IMR-90 (cell line): ENCODE measurements around the gene WDR6. TPM values are rescaled to one million over a fixed set of nuclear protein-coding genes. Genes with fewer than 3 reads are reported as not detected.

Experiments
- ATAC-seq: fragments of 200-7000 bp; cut with Tn5 transposase; 2 replicates; pipeline ENCODE4 v1.9.1; 2020; ENCODE audit warnings: low read depth, mild to moderate bottlenecking, moderate library complexity
- BruUV-seq: library from RNA; stranded (reverse); fragments of 400-500 nt; replicated peaks from 2 replicates; lab custom pipeline; 2021; lab: Mats Ljungman, UMichigan
- CTCF ChIA-PET: fragments of 300-600 bp; formaldehyde crosslinking; extraction: SDS; loops from one replicate; lab custom pipeline; 2021; ENCODE audit warnings: antibody characterized with exemption; lab: Yijun Ruan, JAX
- POLR2A ChIA-PET: fragments of 300-600 bp; sonication (Branson Sonifier 250); formaldehyde crosslinking; loops from one replicate; lab custom pipeline; 2022; ENCODE audit warnings: antibody characterized with exemption; ENCODE audit not compliant: unreplicated experiment; lab: Charles Lee
- DNase-seq: peaks from one replicate; pipeline ENCODE4 v3.0.0; 2013
- H2AFZ ChIP-seq: replicated peaks from 2 replicates; pipeline ENCODE3; 2013; ENCODE audit warnings: low read length, mild to moderate bottlenecking; ENCODE audit not compliant: poor library complexity
- H2AK5ac ChIP-seq: 2 replicates; pipeline ENCODE4 v1.6.1; 2013; ENCODE audit warnings: low read depth, low read length, inconsistent platforms
- H2AK9ac ChIP-seq: replicated peaks from 2 replicates; pipeline ENCODE3; 2013; ENCODE audit warnings: mild to moderate bottlenecking, low read depth, low read length, moderate library complexity; ENCODE audit not compliant: poor library complexity
- H2BK120ac ChIP-seq: 2 replicates; pipeline ENCODE4 v1.6.1; 2013; ENCODE audit warnings: low read depth, low read length, inconsistent platforms
- H2BK15ac ChIP-seq: 3 replicates; pipeline ENCODE4 v1.6.1; 2013; ENCODE audit warnings: low read depth, low read length, inconsistent platforms
- H2BK20ac ChIP-seq: 2 replicates; pipeline ENCODE4 v1.6.1; 2013; ENCODE audit warnings: low read depth, mild to moderate bottlenecking, inconsistent platforms, low read length, moderate library complexity
- H2BK5ac ChIP-seq: 2 replicates; pipeline ENCODE4 v1.6.1; 2013; ENCODE audit warnings: mild to moderate bottlenecking, low read depth, low read length, inconsistent platforms; ENCODE audit not compliant: poor library complexity, severe bottlenecking
- H3K14ac ChIP-seq: replicated peaks from 2 replicates; pipeline ENCODE4 v1.6.1; 2013; ENCODE audit warnings: low read depth, low read length, inconsistent platforms
- H3K18ac ChIP-seq: 2 replicates; pipeline ENCODE4 v1.6.1; 2013; ENCODE audit warnings: low read depth, low read length, control low read depth
- H3K23ac ChIP-seq: 2 replicates; pipeline ENCODE4 v1.6.1; 2013; ENCODE audit warnings: low read depth, low read length, inconsistent platforms
- H3K27ac ChIP-seq: 2 replicates; pipeline ENCODE4 v1.5.1; 2013; ENCODE audit warnings: mild to moderate bottlenecking, control low read depth, low read length; ENCODE audit not compliant: insufficient read depth
- H3K27me3 ChIP-seq: 2 replicates; pipeline ENCODE4 v1.6.1; 2013; ENCODE audit warnings: low read length; ENCODE audit not compliant: control insufficient read depth, insufficient read depth
- H3K36me3 ChIP-seq: 2 replicates; pipeline ENCODE4 v1.6.1; 2013; ENCODE audit warnings: low read length, mixed read lengths; ENCODE audit not compliant: control insufficient read depth, insufficient read depth
- H3K4ac ChIP-seq: 2 replicates; pipeline ENCODE4 v1.6.1; 2013; ENCODE audit warnings: low read depth, low read length, inconsistent platforms
- H3K4me1 ChIP-seq: 2 replicates; pipeline ENCODE4 v1.6.1; 2013; ENCODE audit warnings: low read length, mixed read lengths; ENCODE audit not compliant: control insufficient read depth, insufficient read depth
- H3K4me2 ChIP-seq: 2 replicates; pipeline ENCODE4 v1.6.1; 2013; ENCODE audit warnings: low read depth, mild to moderate bottlenecking, control low read depth, low read length, moderate library complexity
- H3K4me3 ChIP-seq: 2 replicates; pipeline ENCODE4 v1.5.1; 2013; ENCODE audit warnings: low read depth, mild to moderate bottlenecking, control low read depth, low read length, moderate library complexity; ENCODE audit not compliant: insufficient read depth
- H3K56ac ChIP-seq: 2 replicates; pipeline ENCODE4 v1.6.1; 2013; ENCODE audit warnings: low read length, inconsistent platforms; ENCODE audit not compliant: insufficient read depth; ENCODE audit errors: extremely low read depth
- H3K79me1 ChIP-seq, 2 experiments: 2 replicates each; pipeline ENCODE4 v1.6.1; 2013; ENCODE audit warnings: low read length in 2 of 2, inconsistent platforms in 1 of 2, low read depth in 1 of 2
- H3K9ac ChIP-seq: 2 replicates; pipeline ENCODE4 v1.6.1; 2013; ENCODE audit warnings: low read depth, low read length, control low read depth
- H3K9me1 ChIP-seq: 2 replicates; pipeline ENCODE4 v1.6.1; 2013; ENCODE audit warnings: low read length, inconsistent platforms; ENCODE audit not compliant: insufficient read depth
- H3K9me3 ChIP-seq: 2 replicates; pipeline ENCODE4 v1.6.1; 2013; ENCODE audit warnings: low read length; ENCODE audit not compliant: control insufficient read depth, insufficient read depth
- H4K20me1 ChIP-seq: 2 replicates; pipeline ENCODE4 v1.6.1; 2013; ENCODE audit warnings: low read length, inconsistent platforms; ENCODE audit not compliant: insufficient read depth
- H4K5ac ChIP-seq: 2 replicates; pipeline ENCODE4 v1.6.1; 2013; ENCODE audit warnings: mild to moderate bottlenecking, low read depth, low read length, control low read depth
- H4K8ac ChIP-seq, 2 experiments: 2 replicates each; pipeline ENCODE4 v1.6.1; 2013; ENCODE audit warnings: low read depth in 2 of 2, low read length in 2 of 2, control low read depth in 1 of 2, inconsistent platforms in 1 of 2
- H4K91ac ChIP-seq: 2 replicates; pipeline ENCODE4 v1.6.1; 2013; ENCODE audit warnings: low read depth, low read length, inconsistent platforms; ENCODE audit not compliant: insufficient read depth
- BHLHE40 ChIP-seq: fragments of 150-350 bp; IDR thresholded peaks from 2 replicates; pipeline ENCODE4 v1.6.1; 2016; ENCODE audit warnings: mild to moderate bottlenecking, low read depth, low read length
- CEBPB ChIP-seq: IDR thresholded peaks from 2 replicates; pipeline ENCODE4 v1.6.1; 2012; ENCODE audit warnings: low read depth, low read length, improper control_type of control experiment
- CHD1 ChIP-seq: IDR thresholded peaks from 2 replicates; pipeline ENCODE4 v1.6.1; 2012; ENCODE audit warnings: low read depth, low read length, improper control_type of control experiment
- FOS ChIP-seq: fragments of 150-350 bp; IDR thresholded peaks from 2 replicates; pipeline ENCODE4 v1.6.1; 2016; ENCODE audit warnings: low read depth, low read length
- MAFK ChIP-seq: IDR thresholded peaks from 2 replicates; pipeline ENCODE4 v1.6.1; 2012; ENCODE audit warnings: low read depth, low read length, improper control_type of control experiment
- MAZ ChIP-seq: IDR thresholded peaks from 2 replicates; pipeline ENCODE4 v1.6.1; 2012; ENCODE audit warnings: low read depth, mild to moderate bottlenecking, low read length, improper control_type of control experiment, moderate library complexity, borderline replicate concordance
- MXI1 ChIP-seq: IDR thresholded peaks from 2 replicates; pipeline ENCODE4 v1.6.1; 2012; ENCODE audit warnings: low read depth, mild to moderate bottlenecking, low read length, moderate library complexity, borderline replicate concordance
- NFE2L2 ChIP-seq: fragments of 150-350 bp; IDR thresholded peaks from 2 replicates; pipeline ENCODE4 v1.6.1; 2016; ENCODE audit warnings: low read depth, mild to moderate bottlenecking, low read length
- POLR2A ChIP-seq: IDR thresholded peaks from 2 replicates; pipeline ENCODE4 v1.6.1; 2012; ENCODE audit warnings: mild to moderate bottlenecking, low read depth, low read length
- RAD21 ChIP-seq: IDR thresholded peaks from 2 replicates; pipeline ENCODE4 v1.6.1; 2012; ENCODE audit warnings: low read length, improper control_type of control experiment
- RCOR1 ChIP-seq: IDR thresholded peaks from 2 replicates; pipeline ENCODE4 v1.6.1; 2012; ENCODE audit warnings: mild to moderate bottlenecking, low read length, improper control_type of control experiment; ENCODE audit not compliant: insufficient replicate concordance
- RFX5 ChIP-seq: IDR thresholded peaks from 2 replicates; pipeline ENCODE4 v1.8.0; 2012; ENCODE audit warnings: low read depth, mild to moderate bottlenecking, low read length, moderate library complexity
- SMC3 ChIP-seq: fragments of 150-350 bp; IDR thresholded peaks from 2 replicates; pipeline ENCODE4 v1.6.1; 2016; ENCODE audit warnings: low read depth, mild to moderate bottlenecking, antibody characterized with exemption, low read length, moderate library complexity
- WGBS, 2 experiments: methylation state at CpG; one replicate each; pipeline versions ENCODE4 v1.1.5 to v1.1.7; 2013; ENCODE audit warnings: missing lambda C conversion rate in 2 of 2; ENCODE audit not compliant: insufficient read length in 1 of 2; ENCODE audit errors: extremely low coverage in 2 of 2; 5-methylcytosine and 5-hydroxymethylcytosine counted together
- dilution Hi-C: fragments of 300-500 bp; cut with HindIII; formaldehyde crosslinking; loops from one replicate; pipeline ENCODE4 v1.14.3; 2018; ENCODE audit warnings: low sequenced_read_pairs; ENCODE audit not compliant: unreplicated experiment
- in situ Hi-C: fragments of 300-500 bp; cut with MboI; formaldehyde crosslinking; loops from 3 replicates; pipeline ENCODE4 v1.14.3; 2019; ENCODE audit warnings: low sequenced_read_pairs, inconsistent platforms, mixed read lengths
- intact Hi-C: fragments of 100-400 bp; cut with micrococcal nuclease; formaldehyde crosslinking; loops from 2 replicates; pipeline ENCODE4 v1.10.0; 2022
- polyA plus RNA-seq, 3 experiments: library from polyadenylated mRNA; depleted of rRNA; stranded (reverse); fragments of >200 nt; gene quantifications; 2 replicates each; pipeline ENCODE4 v1.2.3, GENCODE V29; 2012; ENCODE audit warnings: low replicate concordance in 1 of 3
- total RNA-seq: library from RNA; depleted of rRNA; stranded (reverse); fragments of >200 nt; gene quantifications from 2 replicates; pipeline ENCODE4 v1.2.3, GENCODE V29; 2012
- TF ChIP-seq, protein P1 (sequence below): conservative IDR thresholded peaks from 2 replicates; pipeline ENCODE4 v1.5.1; 2012; ENCODE audit warnings: mild to moderate bottlenecking, low read depth, low read length, improper control_type of control experiment
- TF ChIP-seq, protein P2 (sequence below): fragments of 150-350 bp; IDR thresholded peaks from 2 replicates; pipeline ENCODE4 v1.6.1; 2017; ENCODE audit warnings: mild to moderate bottlenecking, antibody characterized with exemption, low read length, low read depth

The WDR6 gene
- total and polyA plus RNA-seq, 2 of the 4 experiments (the other 2 are of a cell fraction), result 60.9 to 160 TPM

DNA sequence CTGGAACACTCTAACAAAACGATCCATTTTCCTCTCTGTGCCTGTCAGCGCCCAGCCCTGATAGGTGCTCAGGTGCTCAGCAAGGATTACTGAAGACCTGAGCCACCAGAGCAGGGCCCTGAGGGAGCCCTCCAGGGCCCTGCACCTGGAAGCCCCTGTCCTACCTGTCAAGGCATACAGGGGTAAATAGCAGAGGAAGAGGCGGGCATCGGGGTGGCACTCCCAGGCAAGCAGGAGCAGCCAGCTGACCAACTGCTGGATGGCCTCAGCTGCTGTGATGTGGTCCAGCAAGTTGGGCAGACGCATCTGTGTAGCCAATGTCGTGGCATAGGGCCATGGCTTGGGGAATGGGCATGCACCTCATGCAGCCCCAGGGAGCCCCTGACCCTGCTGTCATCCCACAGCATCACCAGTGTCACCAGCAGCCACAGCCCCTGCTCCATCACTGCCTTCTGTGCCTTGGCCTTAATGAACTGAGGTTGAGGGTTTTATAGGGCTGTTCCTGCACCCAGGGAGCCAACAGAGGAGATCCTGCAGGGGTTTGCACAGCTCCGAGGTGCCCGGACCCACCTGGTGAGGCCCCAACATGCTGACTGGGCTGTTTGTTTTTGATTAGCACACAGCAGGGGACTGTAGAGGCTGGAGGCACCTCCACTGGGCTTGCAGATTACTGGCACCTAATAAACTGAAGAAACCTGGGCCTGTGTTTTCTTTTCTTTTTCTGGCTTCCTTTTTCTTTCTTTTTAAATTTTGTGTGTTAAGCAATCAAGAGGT, 7.9 kb upstream of the WDR6 start:
- H3K56ac ChIP-seq, result no peak overlapping the region
- dilution Hi-C loops (no loop called here), intact Hi-C loops (no loop called here), in situ Hi-C loops (no loop called here)
- BruUV-seq, result no TSS peak
- POLR2A ChIA-PET, result no interaction called here
- H3K27me3 ChIP-seq, result no peaks in the 10 kb centered on the region
- no peak overlapping the region for H2BK120ac ChIP-seq
- H2BK20ac ChIP-seq, result no peak overlapping the region
- ATAC-seq (no peak), DNase-seq (no peak)
- H2AK5ac ChIP-seq, result no peak overlapping the region
- no peak overlapping the region for H2AK9ac ChIP-seq
- no peak overlapping the region for H3K14ac ChIP-seq
- WGBS, 2 experiments, result 77% methylated on average over 3 of the region's 8 CpGs; no CpG with 5 or more reads in 1 of the 2 experiments
- no peak overlapping the region for H4K91ac ChIP-seq
- H3K4me1 ChIP-seq, result no peaks in the 10 kb centered on the region
- CTCF ChIA-PET, result no interaction called here
- H2AFZ ChIP-seq, result no peak overlapping the region
- peaks cover 6% of the 10 kb centered on the region; the same call in 1 of the 2 replicates for H3K36me3 ChIP-seq
- no peaks in the 10 kb centered on the region; the same call in 1 of the 2 replicates for H4K20me1 ChIP-seq
- H2BK5ac ChIP-seq, result no peak overlapping the region
- no peak overlapping the region for H4K5ac ChIP-seq
- no peak overlapping the region for H3K4me3 ChIP-seq
- H3K79me1 ChIP-seq, result peaks cover 32 to 41% of the 10 kb centered on the region in 2 experiments
- H2BK15ac ChIP-seq, result no peak overlapping the region
- no peak overlapping the region for H3K9ac ChIP-seq
- no peak overlapping the region for H3K4ac ChIP-seq
- no peak overlapping the region for H3K4me2 ChIP-seq
- no peaks in the 10 kb centered on the region; the same call in 1 of the 2 replicates for H3K9me1 ChIP-seq
- H3K18ac ChIP-seq, result no peak overlapping the region
- no peaks in the 10 kb centered on the region for H3K9me3 ChIP-seq
- H3K27ac ChIP-seq, result no peak overlapping the region
- no peak overlapping the region for H3K23ac ChIP-seq
- no peak overlapping the region for H4K8ac ChIP-seq
- TF ChIP-seq SMC3 (no peak), MAFK (no peak), POLR2A (no peak), RAD21 (no peak), NFE2L2 (no peak), CEBPB (no peak), FOS (no peak), MXI1 (no peak), BHLHE40 (no peak), RFX5 (no peak), MAZ (no peak), RCOR1 (no peak), CHD1 (no peak)
- TF ChIP-seq, protein P1, sequence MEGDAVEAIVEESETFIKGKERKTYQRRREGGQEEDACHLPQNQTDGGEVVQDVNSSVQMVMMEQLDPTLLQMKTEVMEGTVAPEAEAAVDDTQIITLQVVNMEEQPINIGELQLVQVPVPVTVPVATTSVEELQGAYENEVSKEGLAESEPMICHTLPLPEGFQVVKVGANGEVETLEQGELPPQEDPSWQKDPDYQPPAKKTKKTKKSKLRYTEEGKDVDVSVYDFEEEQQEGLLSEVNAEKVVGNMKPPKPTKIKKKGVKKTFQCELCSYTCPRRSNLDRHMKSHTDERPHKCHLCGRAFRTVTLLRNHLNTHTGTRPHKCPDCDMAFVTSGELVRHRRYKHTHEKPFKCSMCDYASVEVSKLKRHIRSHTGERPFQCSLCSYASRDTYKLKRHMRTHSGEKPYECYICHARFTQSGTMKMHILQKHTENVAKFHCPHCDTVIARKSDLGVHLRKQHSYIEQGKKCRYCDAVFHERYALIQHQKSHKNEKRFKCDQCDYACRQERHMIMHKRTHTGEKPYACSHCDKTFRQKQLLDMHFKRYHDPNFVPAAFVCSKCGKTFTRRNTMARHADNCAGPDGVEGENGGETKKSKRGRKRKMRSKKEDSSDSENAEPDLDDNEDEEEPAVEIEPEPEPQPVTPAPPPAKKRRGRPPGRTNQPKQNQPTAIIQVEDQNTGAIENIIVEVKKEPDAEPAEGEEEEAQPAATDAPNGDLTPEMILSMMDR, result no peak
- TF ChIP-seq, protein P2, sequence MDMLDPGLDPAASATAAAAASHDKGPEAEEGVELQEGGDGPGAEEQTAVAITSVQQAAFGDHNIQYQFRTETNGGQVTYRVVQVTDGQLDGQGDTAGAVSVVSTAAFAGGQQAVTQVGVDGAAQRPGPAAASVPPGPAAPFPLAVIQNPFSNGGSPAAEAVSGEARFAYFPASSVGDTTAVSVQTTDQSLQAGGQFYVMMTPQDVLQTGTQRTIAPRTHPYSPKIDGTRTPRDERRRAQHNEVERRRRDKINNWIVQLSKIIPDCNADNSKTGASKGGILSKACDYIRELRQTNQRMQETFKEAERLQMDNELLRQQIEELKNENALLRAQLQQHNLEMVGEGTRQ, result no peak
